OCI-LY1 (cell line): ENCODE measurements around the gene P4HA1.

Source experiments
- H2AFZ ChIP-seq: fragments of 200-600 bp; sonication (generic), shearing (Covaris generic); 2 replicates; pipeline ENCODE4 v1.6.0; 2014; ENCODE audit warnings: antibody characterized with exemption, mild to moderate bottlenecking, low read length
- H3F3A ChIP-seq: fragments of 200-600 bp; sonication (generic), shearing (Covaris generic); 2 replicates; pipeline ENCODE4 v1.6.0; 2014; ENCODE audit warnings: mild to moderate bottlenecking, antibody characterized with exemption, low read length, moderate library complexity; ENCODE audit not compliant: insufficient read depth
- H3K27ac ChIP-seq: fragments of 200-600 bp; sonication (generic); 2 replicates; pipeline ENCODE4 v1.5.1; 2014; ENCODE audit warnings: low read length, mixed run types, mild to moderate bottlenecking, low read depth; ENCODE audit not compliant: poor library complexity, severe bottlenecking
- H3K27me3 ChIP-seq: fragments of 200-600 bp; sonication (generic); 2 replicates; pipeline ENCODE4 v1.6.0; 2014; ENCODE audit warnings: antibody characterized with exemption, mild to moderate bottlenecking, low read length, moderate library complexity; ENCODE audit not compliant: insufficient read depth
- H3K36me3 ChIP-seq: fragments of 200-600 bp; sonication (generic); 2 replicates; pipeline ENCODE4 v1.6.1; 2014; ENCODE audit warnings: mild to moderate bottlenecking, antibody characterized with exemption, low read length, moderate library complexity, mixed read lengths; ENCODE audit not compliant: insufficient read depth
- H3K4me1 ChIP-seq: fragments of 200-600 bp; sonication (generic); 2 replicates; pipeline ENCODE4 v1.5.1; 2014; ENCODE audit warnings: mild to moderate bottlenecking, low read length, moderate library complexity; ENCODE audit not compliant: insufficient read depth, severe bottlenecking
- H3K4me2 ChIP-seq: fragments of 200-600 bp; sonication (generic), shearing (Covaris generic); 2 replicates; pipeline ENCODE4 v1.6.1; 2014; ENCODE audit warnings: low read length
- H3K4me3 ChIP-seq: fragments of 200-600 bp; sonication (generic); 2 replicates; pipeline ENCODE4 v1.5.1; 2014; ENCODE audit warnings: low read length, low read depth, mild to moderate bottlenecking, mixed read lengths; ENCODE audit not compliant: poor library complexity, severe bottlenecking
- H3K79me2 ChIP-seq: fragments of 200-600 bp; shearing (Covaris generic); 2 replicates; pipeline ENCODE4 v1.6.1; 2016; ENCODE audit warnings: mixed run types, low read length, mixed read lengths; ENCODE audit not compliant: insufficient read depth
- H3K9ac ChIP-seq: fragments of 200-600 bp; sonication (generic), shearing (Covaris generic); 2 replicates; pipeline ENCODE4 v1.6.1; 2014; ENCODE audit warnings: mild to moderate bottlenecking, low read length, mixed read lengths
- H3K9me2 ChIP-seq: fragments of 200-600 bp; sonication (generic), shearing (Covaris generic); 2 replicates; pipeline ENCODE4 v1.6.1; 2014; ENCODE audit warnings: low read depth, mild to moderate bottlenecking, low read length, mixed read lengths
- H3K9me3 ChIP-seq: fragments of 200-600 bp; shearing (Covaris generic); 2 replicates; pipeline ENCODE4 v1.6.1; 2014; ENCODE audit warnings: low read length, mixed read lengths
- H4K20me1 ChIP-seq: fragments of 200-600 bp; sonication (generic), shearing (Covaris generic); 2 replicates; pipeline ENCODE4 v1.6.0; 2016; ENCODE audit warnings: mild to moderate bottlenecking, low read length; ENCODE audit not compliant: insufficient read depth
- EZH2 ChIP-seq: fragments of 200-600 bp; sonication (generic), shearing (Covaris generic); IDR thresholded peaks from 2 replicates; pipeline ENCODE4 v1.8.0; 2017; ENCODE audit warnings: borderline replicate concordance, mixed run types, mild to moderate bottlenecking, antibody characterized with exemption, low read length, moderate library complexity, mixed read lengths
- TF ChIP-seq, protein P1 (sequence below): fragments of 200-600 bp; sonication (generic), shearing (Covaris generic); IDR thresholded peaks from 2 replicates; pipeline ENCODE4 v1.5.1; 2017; ENCODE audit warnings: mild to moderate bottlenecking, antibody characterized with exemption, low read length, moderate library complexity, mixed read lengths

The P4HA1 gene

DNA sequence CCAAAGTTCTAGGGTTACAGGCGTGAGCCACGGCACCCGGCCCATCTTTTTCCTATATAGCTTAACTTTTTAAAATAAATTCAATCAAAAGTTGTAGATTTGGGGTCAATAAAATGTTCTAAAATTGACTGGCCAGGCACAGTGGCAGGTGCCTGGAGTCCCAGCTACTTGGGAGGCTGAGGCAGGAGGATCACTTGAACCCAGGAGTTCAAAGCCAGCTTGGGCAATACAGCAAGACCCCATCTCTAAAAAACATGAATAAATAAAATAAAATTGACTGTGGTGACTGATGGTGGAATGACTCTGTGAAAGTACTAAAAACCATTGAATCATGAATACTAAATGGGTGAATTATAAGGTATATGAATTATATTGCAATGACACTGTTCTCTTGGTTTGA is 20.8 kb downstream of the P4HA1 start:
- no peaks in the 10 kb centered on the region for H3K27me3 ChIP-seq
- H3K79me2 ChIP-seq, result peaks cover 41% of the 10 kb centered on the region
- no peak overlapping the region for H3K9ac ChIP-seq
- no peak overlapping the region for H3K4me2 ChIP-seq
- H3K4me1 ChIP-seq, result peaks cover 18% of the 10 kb centered on the region
- H3F3A ChIP-seq, result 0 out of 2 replicates have a peak, but pooled peaks cover 5% of the 10 kb centered on the region
- no peaks in the 10 kb centered on the region for H3K9me2 ChIP-seq
- no peak overlapping the region for H2AFZ ChIP-seq
- no peaks in the 10 kb centered on the region for H3K9me3 ChIP-seq
- H3K36me3 ChIP-seq, result peaks cover 28% of the 10 kb centered on the region
- no peak for TF ChIP-seq EZH2
- TF ChIP-seq, protein P1, sequence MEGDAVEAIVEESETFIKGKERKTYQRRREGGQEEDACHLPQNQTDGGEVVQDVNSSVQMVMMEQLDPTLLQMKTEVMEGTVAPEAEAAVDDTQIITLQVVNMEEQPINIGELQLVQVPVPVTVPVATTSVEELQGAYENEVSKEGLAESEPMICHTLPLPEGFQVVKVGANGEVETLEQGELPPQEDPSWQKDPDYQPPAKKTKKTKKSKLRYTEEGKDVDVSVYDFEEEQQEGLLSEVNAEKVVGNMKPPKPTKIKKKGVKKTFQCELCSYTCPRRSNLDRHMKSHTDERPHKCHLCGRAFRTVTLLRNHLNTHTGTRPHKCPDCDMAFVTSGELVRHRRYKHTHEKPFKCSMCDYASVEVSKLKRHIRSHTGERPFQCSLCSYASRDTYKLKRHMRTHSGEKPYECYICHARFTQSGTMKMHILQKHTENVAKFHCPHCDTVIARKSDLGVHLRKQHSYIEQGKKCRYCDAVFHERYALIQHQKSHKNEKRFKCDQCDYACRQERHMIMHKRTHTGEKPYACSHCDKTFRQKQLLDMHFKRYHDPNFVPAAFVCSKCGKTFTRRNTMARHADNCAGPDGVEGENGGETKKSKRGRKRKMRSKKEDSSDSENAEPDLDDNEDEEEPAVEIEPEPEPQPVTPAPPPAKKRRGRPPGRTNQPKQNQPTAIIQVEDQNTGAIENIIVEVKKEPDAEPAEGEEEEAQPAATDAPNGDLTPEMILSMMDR, result no peak
- no peak overlapping the region for H3K4me3 ChIP-seq
- H3K27ac ChIP-seq, result no peak overlapping the region
- H4K20me1 ChIP-seq, result no peaks in the 10 kb centered on the region; the same call in 1 of the 2 replicates

DNA sequence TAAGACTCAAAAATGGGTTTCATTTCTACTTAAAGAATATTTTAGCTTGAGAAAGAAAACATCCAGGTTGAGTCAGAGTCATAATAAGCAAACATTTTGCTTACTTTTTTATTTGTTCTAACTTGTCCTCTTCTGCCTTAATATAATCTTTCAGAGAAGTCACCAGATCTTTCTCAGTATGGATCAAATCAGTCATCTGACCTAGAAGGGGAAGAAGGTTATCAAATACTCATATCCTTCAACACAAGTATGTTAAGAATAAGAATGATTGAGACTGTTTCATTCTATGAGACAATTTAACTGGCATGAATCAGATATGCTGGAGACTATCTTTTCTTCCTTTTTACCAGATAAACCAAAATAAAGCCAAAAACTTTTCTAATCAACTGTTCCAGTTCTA is 23.0 kb downstream of the P4HA1 start:
- no peak overlapping the region for H3K9ac ChIP-seq
- peaks cover 18% of the 10 kb centered on the region for H3K4me1 ChIP-seq
- H4K20me1 ChIP-seq, result no peaks in the 10 kb centered on the region; the same call in 1 of the 2 replicates
- H3K9me2 ChIP-seq, result no peaks in the 10 kb centered on the region
- H3K79me2 ChIP-seq, result peaks cover 27% of the 10 kb centered on the region
- no peak overlapping the region for H3K4me3 ChIP-seq
- no peak overlapping the region for H3K27ac ChIP-seq
- peaks cover 35% of the 10 kb centered on the region for H3K36me3 ChIP-seq
- no peak overlapping the region for H3K4me2 ChIP-seq
- TF ChIP-seq EZH2, result no peak
- TF ChIP-seq, protein P1, result no peak
- H2AFZ ChIP-seq, result no peak overlapping the region
- 0 out of 2 replicates have a peak, but pooled peaks cover 5% of the 10 kb centered on the region for H3F3A ChIP-seq
- H3K27me3 ChIP-seq, result no peaks in the 10 kb centered on the region
- H3K9me3 ChIP-seq, result no peaks in the 10 kb centered on the region

DNA sequence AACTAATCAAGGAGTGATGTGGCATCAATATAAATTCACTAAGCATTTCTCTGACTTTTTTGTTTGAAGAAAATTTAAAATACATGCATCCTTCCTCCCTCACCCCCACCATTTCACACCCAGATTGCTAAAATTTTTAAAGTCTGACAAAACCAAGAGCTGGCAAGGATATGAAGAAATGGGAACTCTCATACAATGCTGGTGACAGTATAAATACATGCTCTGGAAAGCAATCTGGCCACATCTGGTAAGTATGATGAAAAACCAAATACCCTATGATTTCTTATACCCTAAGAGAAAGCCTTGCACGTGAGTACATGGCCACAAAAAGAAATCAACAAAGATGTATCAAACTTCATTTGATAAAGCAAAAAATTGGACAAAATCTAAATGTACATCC is 31.2 kb downstream of the P4HA1 start:
- H3K4me3 ChIP-seq, result no peak overlapping the region
- no peaks in the 10 kb centered on the region for H3K79me2 ChIP-seq
- no peaks in the 10 kb centered on the region for H4K20me1 ChIP-seq
- no peak overlapping the region for H3K27ac ChIP-seq
- H3K27me3 ChIP-seq, result no peaks in the 10 kb centered on the region
- no peak overlapping the region for H3K9ac ChIP-seq
- H3K36me3 ChIP-seq, result peaks cover 51% of the 10 kb centered on the region; the same call in 1 of the 2 replicates
- no peak overlapping the region for H2AFZ ChIP-seq
- H3K9me3 ChIP-seq, result no peaks in the 10 kb centered on the region
- H3K4me1 ChIP-seq, result no peaks in the 10 kb centered on the region
- no peaks in the 10 kb centered on the region for H3F3A ChIP-seq
- H3K9me2 ChIP-seq, result no peaks in the 10 kb centered on the region
- no peak for TF ChIP-seq EZH2
- TF ChIP-seq, protein P1, result no peak
- H3K4me2 ChIP-seq, result no peak overlapping the region
